HL-60 (cell line): ENCODE data around the gene CCDC146.

Experiments used
- GABPA ChIP-seq: IDR thresholded peaks from 2 replicates; pipeline ENCODE4 v1.6.1; 2012; ENCODE audit warnings: low read depth
- TF ChIP-seq, protein P1 (sequence below): IDR thresholded peaks from one replicate; pipeline ENCODE4 v1.5.1; 2011; ENCODE audit warnings: low read length, control low read depth, inconsistent platforms; ENCODE audit not compliant: insufficient read depth

DNA sequence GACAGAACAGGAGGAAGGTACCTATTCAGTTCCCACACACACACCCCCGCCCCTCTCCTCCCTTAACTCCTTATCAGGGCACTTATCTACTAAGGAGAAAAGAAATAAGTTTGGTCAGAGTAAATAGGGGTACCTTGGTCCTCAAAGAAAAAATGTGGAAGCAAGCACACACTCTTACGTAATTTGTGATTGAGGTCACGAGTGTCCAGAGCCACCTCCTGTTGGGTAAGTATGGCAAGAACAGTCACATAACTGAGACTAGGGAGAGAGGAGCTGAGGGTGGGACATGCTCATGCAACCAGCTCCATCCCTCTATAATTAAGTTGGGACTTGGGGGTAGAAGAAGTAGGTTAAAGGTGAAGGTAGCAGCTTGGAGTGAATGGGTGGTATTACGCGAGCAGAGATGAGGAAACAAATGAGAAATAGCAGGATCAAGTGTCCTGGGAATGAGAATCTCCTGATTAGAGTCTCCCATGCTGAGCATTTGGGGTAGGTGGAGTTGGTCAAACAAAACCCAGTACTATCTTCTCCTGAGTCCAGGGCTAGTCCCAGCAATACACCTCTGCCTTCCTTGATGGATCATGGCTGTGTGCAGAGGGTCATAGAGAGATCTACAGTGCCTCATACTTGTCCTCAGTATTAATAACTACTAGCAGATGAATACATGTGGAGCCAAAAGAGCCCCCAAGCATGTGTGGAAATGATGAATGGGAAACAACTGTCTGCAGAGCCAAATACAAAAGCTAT, 216.6 kb downstream of the CCDC146 start:
- TF ChIP-seq GABPA = no peak
- TF ChIP-seq, protein P1, sequence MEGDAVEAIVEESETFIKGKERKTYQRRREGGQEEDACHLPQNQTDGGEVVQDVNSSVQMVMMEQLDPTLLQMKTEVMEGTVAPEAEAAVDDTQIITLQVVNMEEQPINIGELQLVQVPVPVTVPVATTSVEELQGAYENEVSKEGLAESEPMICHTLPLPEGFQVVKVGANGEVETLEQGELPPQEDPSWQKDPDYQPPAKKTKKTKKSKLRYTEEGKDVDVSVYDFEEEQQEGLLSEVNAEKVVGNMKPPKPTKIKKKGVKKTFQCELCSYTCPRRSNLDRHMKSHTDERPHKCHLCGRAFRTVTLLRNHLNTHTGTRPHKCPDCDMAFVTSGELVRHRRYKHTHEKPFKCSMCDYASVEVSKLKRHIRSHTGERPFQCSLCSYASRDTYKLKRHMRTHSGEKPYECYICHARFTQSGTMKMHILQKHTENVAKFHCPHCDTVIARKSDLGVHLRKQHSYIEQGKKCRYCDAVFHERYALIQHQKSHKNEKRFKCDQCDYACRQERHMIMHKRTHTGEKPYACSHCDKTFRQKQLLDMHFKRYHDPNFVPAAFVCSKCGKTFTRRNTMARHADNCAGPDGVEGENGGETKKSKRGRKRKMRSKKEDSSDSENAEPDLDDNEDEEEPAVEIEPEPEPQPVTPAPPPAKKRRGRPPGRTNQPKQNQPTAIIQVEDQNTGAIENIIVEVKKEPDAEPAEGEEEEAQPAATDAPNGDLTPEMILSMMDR = no peak
